ENCODE results near the gene ATAD3C.
"Not testable (repeated sequence)": the region's sequence is repeated elsewhere in the genome, so short reads cannot be mapped to it uniquely, and the experiment has no call there.

The ATAD3C gene

DNA sequence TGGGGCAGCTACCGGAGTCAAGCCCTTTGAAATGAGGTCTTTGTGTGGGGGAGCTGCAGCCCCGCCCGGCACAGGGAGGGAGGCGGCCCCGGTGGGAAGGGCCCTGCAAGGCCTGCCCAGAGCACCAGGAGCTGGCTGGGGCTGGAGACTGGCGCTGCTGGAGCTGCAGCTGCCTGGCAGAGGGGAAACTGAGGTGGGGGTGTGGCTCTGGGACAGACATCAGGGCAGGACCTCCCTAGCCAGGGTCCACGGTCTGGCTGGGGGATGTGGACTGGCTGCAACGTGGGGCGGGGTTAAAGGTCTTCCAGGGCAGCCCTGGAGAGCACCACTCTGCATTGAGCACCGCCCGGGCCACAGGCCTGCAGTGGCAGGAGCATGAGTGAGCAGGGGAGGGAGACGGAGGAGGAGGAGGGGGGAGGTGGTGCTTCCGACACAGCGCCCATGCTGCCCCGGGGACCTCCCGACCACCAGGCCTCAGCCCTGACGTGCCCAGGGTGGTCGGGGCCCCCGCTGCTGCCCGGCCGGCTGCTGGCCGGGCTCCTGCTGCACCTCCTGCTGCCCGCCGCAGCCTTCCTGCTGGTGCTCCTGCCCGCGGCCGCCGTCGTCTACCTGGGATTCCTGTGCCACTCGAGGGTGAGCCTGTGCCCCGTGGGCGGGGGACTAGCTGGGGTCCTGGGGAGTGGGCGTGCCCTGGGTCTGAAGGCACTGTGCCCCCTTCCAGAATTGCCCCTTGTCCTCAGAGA, 23.6 kb upstream of the ATAD3C start:
- no peaks in the 10 kb centered on the region for H3K36me3 ChIP-seq (ENCODE audit: control insufficient read depth in 5 of 5, insufficient read depth in 5 of 5, low read length in 5 of 5)
- no peak overlapping the region for H3K27ac ChIP-seq (ENCODE audit: low read depth, low read length)
- H3K9me3 ChIP-seq (ENCODE audit: control insufficient read depth in 5 of 5, low read length in 5 of 5): no peaks in the 10 kb centered on the region
- no peak overlapping the region for H3K4me3 ChIP-seq (ENCODE audit: low read depth in 1 of 5, low read length in 5 of 5)
- H3K27me3 ChIP-seq (ENCODE audit: control insufficient read depth in 5 of 5, insufficient read depth in 4 of 5, low read length in 5 of 5): peaks cover 0 to 12% (median 4%) of the 10 kb centered on the region in 5 donors
- peaks cover 4 to 24% (median 20%) of the 10 kb centered on the region in 5 donors for H3K4me1 ChIP-seq (ENCODE audit: control insufficient read depth in 5 of 5, insufficient read depth in 5 of 5, low read length in 5 of 5)
- H3K9ac ChIP-seq (ENCODE audit: low read length in 5 of 5): no peak overlapping the region

DNA sequence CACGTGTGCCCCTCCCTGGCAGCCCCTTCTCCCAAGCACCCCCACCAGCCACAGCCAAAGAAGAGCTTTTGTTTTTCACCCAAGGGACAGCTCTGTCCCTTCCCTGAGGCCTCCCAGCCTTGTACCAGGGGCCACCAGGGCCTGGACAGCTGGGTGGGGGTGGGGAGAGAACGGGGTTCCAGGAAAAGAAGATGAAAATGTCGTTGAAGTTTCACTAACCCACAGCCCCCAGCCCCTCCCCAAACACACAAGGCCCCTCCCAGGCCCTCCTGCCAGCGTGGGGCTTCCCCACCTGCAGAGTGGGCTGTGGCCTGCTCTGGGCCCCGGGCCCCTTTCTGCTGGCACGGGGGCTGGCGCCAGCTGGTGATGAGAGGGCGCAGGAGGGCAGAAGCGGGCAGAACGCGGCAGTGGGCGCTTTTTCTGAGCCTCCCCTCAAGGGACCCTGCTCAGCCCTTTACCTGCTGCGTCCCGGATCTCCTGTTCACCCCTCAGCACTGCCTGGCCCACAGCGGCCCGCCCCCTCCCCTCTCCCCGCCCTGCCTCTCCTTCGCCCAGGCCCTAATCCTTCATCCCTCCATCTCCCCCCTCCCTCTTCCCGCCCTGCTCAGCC, 22.9 kb upstream of the ATAD3C start:
- no peak overlapping the region for H3K9ac ChIP-seq (ENCODE audit: low read length in 5 of 5)
- H3K27me3 ChIP-seq (ENCODE audit: control insufficient read depth in 5 of 5, insufficient read depth in 4 of 5, low read length in 5 of 5): peaks cover 0 to 12% (median 4%) of the 10 kb centered on the region in 5 donors
- H3K27ac ChIP-seq (ENCODE audit: low read depth, low read length): no peak overlapping the region
- H3K4me3 ChIP-seq (ENCODE audit: low read depth in 1 of 5, low read length in 5 of 5): no peak overlapping the region
- H3K4me1 ChIP-seq (ENCODE audit: control insufficient read depth in 5 of 5, insufficient read depth in 5 of 5, low read length in 5 of 5): peaks cover 4 to 27% (median 25%) of the 10 kb centered on the region in 5 donors
- no peaks in the 10 kb centered on the region for H3K9me3 ChIP-seq (ENCODE audit: control insufficient read depth in 5 of 5, low read length in 5 of 5)
- H3K36me3 ChIP-seq (ENCODE audit: control insufficient read depth in 5 of 5, insufficient read depth in 5 of 5, low read length in 5 of 5): no peaks in the 10 kb centered on the region

DNA sequence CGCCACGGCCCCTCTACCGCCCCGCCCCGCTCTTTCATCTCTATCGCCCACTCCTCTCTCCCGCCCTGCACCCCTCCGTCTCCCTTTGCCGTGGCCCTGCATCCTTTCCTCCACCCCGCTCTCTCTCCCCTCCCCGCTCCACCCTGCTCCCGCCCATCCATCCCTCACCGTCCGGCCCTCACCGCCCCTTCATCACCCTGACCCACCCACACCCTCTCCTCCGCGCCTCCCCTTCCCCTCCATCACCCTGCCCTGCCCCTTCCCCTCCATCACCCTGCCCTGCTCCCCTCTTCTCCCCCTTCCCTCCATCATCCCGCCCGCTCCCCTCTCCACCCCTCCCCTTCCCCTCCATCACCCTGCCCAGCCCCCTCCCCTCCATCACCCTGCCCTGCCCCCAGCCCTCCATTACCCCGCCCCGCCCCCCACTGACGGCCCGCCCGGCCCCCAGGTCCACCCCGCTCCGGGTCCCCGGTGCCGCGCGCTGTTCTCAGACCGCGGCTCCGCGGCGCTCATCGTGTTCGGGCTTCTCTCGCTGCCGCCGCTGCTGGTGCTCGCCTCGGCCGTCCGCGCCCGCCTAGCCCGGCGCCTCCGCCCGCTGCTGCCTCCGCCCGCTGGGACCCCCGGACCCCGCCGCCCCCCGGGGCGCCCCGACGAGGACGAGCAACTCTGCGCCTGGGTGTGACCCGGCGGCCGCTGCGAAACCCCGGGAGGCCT, 22.2 kb upstream of the ATAD3C start:
- H3K27ac ChIP-seq (ENCODE audit: low read depth, low read length): no peak overlapping the region
- H3K9me3 ChIP-seq (ENCODE audit: control insufficient read depth in 5 of 5, low read length in 5 of 5): no peaks in the 10 kb centered on the region
- no peaks in the 10 kb centered on the region for H3K36me3 ChIP-seq (ENCODE audit: control insufficient read depth in 5 of 5, insufficient read depth in 5 of 5, low read length in 5 of 5)
- peak overlapping the region in 1 of 5 donors; percentile 11 for H3K4me3 ChIP-seq (ENCODE audit: low read depth in 1 of 5, low read length in 5 of 5)
- peaks cover 4 to 33% (median 31%) of the 10 kb centered on the region in 5 donors for H3K4me1 ChIP-seq (ENCODE audit: control insufficient read depth in 5 of 5, insufficient read depth in 5 of 5, low read length in 5 of 5)
- peaks cover 0 to 12% (median 4%) of the 10 kb centered on the region in 5 donors for H3K27me3 ChIP-seq (ENCODE audit: control insufficient read depth in 5 of 5, insufficient read depth in 4 of 5, low read length in 5 of 5)
- H3K9ac ChIP-seq (ENCODE audit: low read length in 5 of 5): no peak overlapping the region

DNA sequence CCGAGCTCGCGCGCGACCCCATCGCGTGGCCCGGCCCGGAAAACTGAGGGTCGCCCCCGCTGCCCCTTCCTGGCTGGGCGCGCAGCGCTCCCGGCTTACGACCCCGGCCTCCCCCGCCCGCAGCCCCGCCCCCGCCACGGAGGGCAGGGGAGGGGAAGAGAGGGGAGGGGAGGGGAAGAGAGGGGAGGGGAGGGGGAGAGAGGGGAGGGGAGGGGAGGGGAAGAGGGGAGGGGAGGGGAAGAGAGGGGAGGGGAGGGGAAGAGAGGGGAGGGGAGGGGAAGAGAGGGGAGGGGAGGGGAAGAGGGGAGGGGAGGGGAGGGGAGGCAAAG, 21.7 kb upstream of the ATAD3C start:
- Histone ChIP-seq H3K27me3 (ENCODE audit: control insufficient read depth in 5 of 5, insufficient read depth in 4 of 5, low read length in 5 of 5) (peaks cover 0 to 12% (median 4%) of the 10 kb centered on the region in 5 donors), H3K9ac (ENCODE audit: low read length in 5 of 5) (no peak overlapping the region), H3K9me3 (ENCODE audit: control insufficient read depth in 5 of 5, low read length in 5 of 5) (no peaks in the 10 kb centered on the region), H3K27ac (ENCODE audit: low read depth, low read length) (no peak overlapping the region), H3K36me3 (ENCODE audit: control insufficient read depth in 5 of 5, insufficient read depth in 5 of 5, low read length in 5 of 5) (no peaks in the 10 kb centered on the region), H3K4me3 (ENCODE audit: low read depth in 1 of 5, low read length in 5 of 5) (peak overlapping the region in 1 of 5 donors; percentile 11), H3K4me1 (ENCODE audit: control insufficient read depth in 5 of 5, insufficient read depth in 5 of 5, low read length in 5 of 5) (peaks cover 6 to 39% (median 37%) of the 10 kb centered on the region in 5 donors)

DNA sequence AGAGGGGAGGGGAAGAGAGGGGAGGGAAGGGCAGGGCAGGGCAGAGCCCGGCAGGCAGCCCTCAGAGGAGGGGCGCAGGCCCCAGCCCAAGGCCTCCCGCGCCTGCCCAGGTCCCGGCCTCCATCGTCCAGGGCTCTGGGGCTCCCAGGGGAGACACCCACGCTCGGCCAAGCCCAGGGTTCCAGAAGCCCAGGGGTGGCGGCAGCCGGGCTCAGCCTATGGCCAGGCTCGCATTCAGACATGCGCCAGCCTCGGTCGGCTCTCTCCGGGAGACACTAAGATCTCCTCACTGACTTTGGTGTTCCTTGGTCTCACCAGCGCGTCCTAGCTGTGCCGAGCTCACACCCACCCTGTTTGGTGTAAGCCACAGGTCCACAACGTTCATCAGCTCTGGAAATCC, 21.3 kb upstream of the ATAD3C start:
- Histone ChIP-seq H3K4me3 (ENCODE audit: low read depth in 1 of 5, low read length in 5 of 5) (no peak overlapping the region), H3K36me3 (ENCODE audit: control insufficient read depth in 5 of 5, insufficient read depth in 5 of 5, low read length in 5 of 5) (no peaks in the 10 kb centered on the region), H3K27me3 (ENCODE audit: control insufficient read depth in 5 of 5, insufficient read depth in 4 of 5, low read length in 5 of 5) (peaks cover 0 to 12% (median 4%) of the 10 kb centered on the region in 5 donors), H3K9ac (ENCODE audit: low read length in 5 of 5) (no peak overlapping the region), H3K9me3 (ENCODE audit: control insufficient read depth in 5 of 5, low read length in 5 of 5) (no peaks in the 10 kb centered on the region), H3K4me1 (ENCODE audit: control insufficient read depth in 5 of 5, insufficient read depth in 5 of 5, low read length in 5 of 5) (peaks cover 6 to 42% (median 40%) of the 10 kb centered on the region in 5 donors), H3K27ac (ENCODE audit: low read depth, low read length) (no peak overlapping the region)

DNA sequence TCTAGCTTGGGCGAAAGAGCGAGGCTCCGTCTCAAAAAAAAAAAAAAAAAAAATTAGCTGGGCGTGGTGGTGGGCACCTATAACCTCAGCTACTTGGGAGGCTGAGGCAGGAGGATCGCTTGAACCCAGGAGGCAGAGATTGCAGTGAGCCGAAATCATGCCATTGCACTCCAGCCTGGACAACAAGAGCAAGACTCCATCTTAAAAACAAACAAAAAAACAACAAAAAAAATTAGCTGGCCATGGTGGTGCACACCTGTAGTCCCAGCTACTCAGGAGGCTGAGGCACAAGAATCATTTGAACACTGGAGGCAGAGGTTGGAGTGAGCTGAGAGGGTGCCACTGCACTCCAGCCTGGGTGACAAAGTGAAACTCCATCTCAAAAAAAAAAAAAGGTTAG, 20.5 kb upstream of the ATAD3C start:
- H3K9ac ChIP-seq (ENCODE audit: low read length in 5 of 5); H3K36me3 ChIP-seq (ENCODE audit: control insufficient read depth in 5 of 5, insufficient read depth in 5 of 5, low read length in 5 of 5); H3K27ac ChIP-seq (ENCODE audit: low read depth, low read length); H3K4me3 ChIP-seq (ENCODE audit: low read depth in 1 of 5, low read length in 5 of 5); H3K9me3 ChIP-seq (ENCODE audit: control insufficient read depth in 5 of 5, low read length in 5 of 5): not testable (repeated sequence)
- peaks cover 0 to 12% (median 4%) of the 10 kb centered on the region in 5 donors for H3K27me3 ChIP-seq (ENCODE audit: control insufficient read depth in 5 of 5, insufficient read depth in 4 of 5, low read length in 5 of 5)
- H3K4me1 ChIP-seq (ENCODE audit: control insufficient read depth in 5 of 5, insufficient read depth in 5 of 5, low read length in 5 of 5): peaks cover 6 to 50% (median 48%) of the 10 kb centered on the region in 5 donors

DNA sequence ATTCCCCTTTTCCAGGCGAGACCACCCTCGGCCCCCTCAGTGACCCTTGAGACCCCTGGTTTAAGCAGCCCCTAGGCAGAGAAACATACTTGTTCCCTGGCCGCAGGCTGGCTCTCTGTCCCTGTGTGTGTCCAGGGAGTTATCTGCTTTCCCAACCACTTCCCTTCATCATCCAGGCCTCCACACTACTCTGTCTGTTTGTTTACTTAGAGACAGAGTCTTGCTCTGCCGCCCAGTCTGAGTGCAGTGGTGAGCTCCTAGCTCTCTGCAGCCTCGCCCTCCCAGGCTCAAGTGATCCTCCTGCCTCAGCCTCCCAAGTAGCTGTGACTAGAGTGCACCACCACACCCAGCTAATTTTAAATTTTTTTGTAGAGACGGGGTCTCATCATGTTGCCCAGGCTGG, 19.8 kb upstream of the ATAD3C start:
- Histone ChIP-seq H3K4me1 (ENCODE audit: control insufficient read depth in 5 of 5, insufficient read depth in 5 of 5, low read length in 5 of 5) (peaks cover 6 to 57% (median 55%) of the 10 kb centered on the region in 5 donors), H3K36me3 (ENCODE audit: control insufficient read depth in 5 of 5, insufficient read depth in 5 of 5, low read length in 5 of 5) (no peaks in the 10 kb centered on the region), H3K9ac (ENCODE audit: low read length in 5 of 5) (peak overlapping the region in 2 of 5 donors; percentile 13 to 20), H3K9me3 (ENCODE audit: control insufficient read depth in 5 of 5, low read length in 5 of 5) (no peaks in the 10 kb centered on the region), H3K27me3 (ENCODE audit: control insufficient read depth in 5 of 5, insufficient read depth in 4 of 5, low read length in 5 of 5) (peaks cover 0 to 12% (median 4%) of the 10 kb centered on the region in 5 donors), H3K4me3 (ENCODE audit: low read depth in 1 of 5, low read length in 5 of 5) (peak overlapping the region in 1 of 5 donors; percentile 47), H3K27ac (ENCODE audit: low read depth, low read length) (peak overlapping the region; percentile 90)

DNA sequence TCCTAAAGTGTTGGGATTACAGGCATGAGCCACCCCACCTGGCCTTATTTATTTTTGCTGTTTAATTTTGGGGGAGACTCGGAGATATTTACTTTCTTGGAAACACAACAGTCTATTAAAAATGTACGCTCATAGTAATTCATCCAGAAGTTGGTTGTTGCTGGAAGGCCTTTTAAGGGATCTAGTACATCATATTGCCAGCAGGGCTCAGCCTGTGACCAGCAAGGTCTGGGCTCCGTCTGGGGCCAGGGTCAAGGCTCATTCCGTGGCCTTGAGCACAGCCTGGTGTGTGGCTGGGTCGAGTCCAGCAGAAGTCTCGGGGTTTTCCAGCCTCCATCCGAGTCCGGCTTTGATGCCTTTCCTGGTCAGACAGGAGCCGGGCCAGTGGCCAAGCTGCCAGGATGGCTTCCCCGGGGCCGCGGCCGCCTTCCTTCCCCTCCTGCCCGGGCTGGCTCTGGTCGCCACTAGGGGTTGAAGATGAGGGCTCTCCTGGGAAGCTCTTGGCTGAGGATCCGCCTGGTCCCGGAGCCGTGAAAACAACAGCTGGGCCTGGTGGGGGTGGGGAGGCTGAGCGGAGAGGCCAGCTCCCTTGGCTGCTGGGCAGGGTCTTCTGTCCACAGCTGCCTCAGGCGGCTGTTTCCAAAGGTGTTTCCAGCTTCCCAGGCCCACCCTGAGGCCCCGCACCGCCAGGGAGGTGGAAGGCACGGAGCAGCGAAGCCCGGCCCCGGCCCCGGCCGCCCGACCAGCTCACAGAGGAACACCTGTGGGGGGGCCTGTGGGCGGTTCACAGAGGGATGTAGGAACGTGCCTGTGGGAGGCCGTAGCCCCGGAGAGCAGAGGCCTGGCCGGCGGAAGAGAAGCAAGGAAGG, 19.1 kb upstream of the ATAD3C start:
- Histone ChIP-seq H3K4me1 (ENCODE audit: control insufficient read depth in 5 of 5, insufficient read depth in 5 of 5, low read length in 5 of 5) (peaks cover 6 to 64% (median 62%) of the 10 kb centered on the region in 5 donors), H3K36me3 (ENCODE audit: control insufficient read depth in 5 of 5, insufficient read depth in 5 of 5, low read length in 5 of 5) (no peaks in the 10 kb centered on the region), H3K27me3 (ENCODE audit: control insufficient read depth in 5 of 5, insufficient read depth in 4 of 5, low read length in 5 of 5) (peaks cover 0 to 12% (median 4%) of the 10 kb centered on the region in 5 donors), H3K27ac (ENCODE audit: low read depth, low read length) (peak overlapping the region; percentile 90), H3K4me3 (ENCODE audit: low read depth in 1 of 5, low read length in 5 of 5) (peak overlapping the region in 1 of 5 donors; percentile 47), H3K9me3 (ENCODE audit: control insufficient read depth in 5 of 5, low read length in 5 of 5) (no peaks in the 10 kb centered on the region), H3K9ac (ENCODE audit: low read length in 5 of 5) (peak overlapping the region in 4 of 5 donors; percentile 20 to 62 (median 46))

DNA sequence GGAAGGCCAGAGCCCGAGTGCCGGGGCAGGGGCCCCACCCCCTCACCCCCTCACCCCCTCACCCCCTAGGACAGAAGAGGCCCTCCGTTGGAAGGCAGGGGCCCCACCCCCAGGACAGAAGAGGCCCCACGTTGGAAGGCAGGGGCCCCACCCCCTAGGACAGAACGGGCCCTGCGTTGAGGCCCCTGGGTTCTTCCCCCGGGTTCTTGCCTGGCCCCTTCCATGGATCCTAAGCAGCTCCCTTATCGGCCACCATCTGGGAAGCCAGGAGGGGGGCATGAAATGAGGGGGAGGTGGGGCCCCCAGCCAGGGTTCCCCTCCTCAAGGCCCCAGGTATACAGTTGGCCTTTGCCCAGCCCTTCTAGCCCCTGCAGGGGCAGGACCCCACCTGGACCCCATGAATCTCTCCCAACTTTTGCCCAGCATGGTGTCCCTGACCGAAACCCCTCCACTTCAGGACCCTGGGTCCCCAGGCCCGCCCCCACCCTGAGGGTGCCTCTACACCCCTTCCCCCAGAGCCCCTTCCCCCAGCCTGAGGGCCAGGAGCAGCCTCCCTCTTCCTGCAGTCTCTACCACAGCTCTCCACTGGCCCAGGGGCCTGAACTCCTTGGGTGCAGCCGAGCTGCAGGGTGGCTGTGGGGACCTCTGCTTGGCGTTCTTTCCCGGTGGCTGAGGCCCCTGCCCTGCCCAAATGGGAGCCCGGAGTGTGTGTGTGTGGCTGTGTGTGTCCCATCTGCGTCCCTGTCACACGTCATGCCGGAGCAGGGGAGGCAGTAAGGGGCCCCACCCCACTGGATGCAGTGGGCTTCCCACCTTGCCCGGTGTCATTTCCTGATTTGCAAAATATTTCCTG, 18.3 kb upstream of the ATAD3C start:
- Histone ChIP-seq H3K9me3 (ENCODE audit: control insufficient read depth in 5 of 5, low read length in 5 of 5) (no peaks in the 10 kb centered on the region), H3K4me3 (ENCODE audit: low read depth in 1 of 5, low read length in 5 of 5) (peak overlapping the region in 4 of 5 donors; percentile 18 to 47 (median 39)), H3K9ac (ENCODE audit: low read length in 5 of 5) (peak overlapping the region in 3 of 5 donors; percentile 53 to 77 (median 63)), H3K27ac (ENCODE audit: low read depth, low read length) (peak overlapping the region; percentile 90), H3K4me1 (ENCODE audit: control insufficient read depth in 5 of 5, insufficient read depth in 5 of 5, low read length in 5 of 5) (peaks cover 6 to 69% (median 67%) of the 10 kb centered on the region in 5 donors), H3K27me3 (ENCODE audit: control insufficient read depth in 5 of 5, insufficient read depth in 4 of 5, low read length in 5 of 5) (peaks cover 0 to 6% (median 3%) of the 10 kb centered on the region in 5 donors), H3K36me3 (ENCODE audit: control insufficient read depth in 5 of 5, insufficient read depth in 5 of 5, low read length in 5 of 5) (no peaks in the 10 kb centered on the region)
